Activated CD4-positive, alpha-beta T cell treated with anti-CD3 and anti-CD28 coated beads, Interleukin-2, amount 50 U/mL, for 48 hours (primary cell): ENCODE results near the gene CES2.
"Not testable (repeated sequence)": the region's sequence is repeated elsewhere in the genome, so short reads cannot be mapped to it uniquely, and the experiment has no call there.

ENCODE experiments used
- DNase-seq, 2 experiments: peaks; one replicate each; pipeline ENCODE4 v3.0.0-alpha.2; 2020

The CES2 gene

GRCh38 chr16:66958857-66959703, 23.8 kb downstream of the CES2 start:
- no peak for DNase-seq

GRCh38 chr16:66959704-66960161, 24.4 kb downstream of the CES2 start:
- DNase-seq: no peak

- DNase-seq: no peak
Measured at GRCh38 chr16:66960270-66960669, 25.0 kb downstream of the CES2 start.

- DNase-seq: peak; percentile 75 to 81
Measured at GRCh38 chr16:66961065-66961744, 25.9 kb downstream of the CES2 start, which contains the start of gene CES3. TSS of gene CES3 (plus strand) at chr16:66961266. CDS start at chr16:66961308, 42 bp downstream.

GRCh38 chr16:66961914-66962313, 26.6 kb downstream of the CES2 start:
- no peak for DNase-seq

- DNase-seq: no peak
Measured at GRCh38 chr16:66964049-66964448, 28.7 kb downstream of the CES2 start.

GRCh38 chr16:66968847-66969246, 33.5 kb downstream of the CES2 start:
- DNase-seq: no peak

- no peak for DNase-seq
Measured at GRCh38 chr16:66970775-66971720, 35.7 kb downstream of the CES2 start.

GRCh38 chr16:66972983-66973382, 37.7 kb downstream of the CES2 start:
- no peak for DNase-seq

GRCh38 chr16:66973716-66974115, 38.4 kb downstream of the CES2 start:
- no peak for DNase-seq

GRCh38 chr16:66974156-66974931, 39.0 kb downstream of the CES2 start:
- not testable (repeated sequence) for DNase-seq

GRCh38 chr16:66974932-66975246, 39.6 kb downstream of the CES2 start:
- peak; percentile 67 to 74 for DNase-seq

GRCh38 chr16:66975302-66975893, 40.1 kb downstream of the CES2 start:
- DNase-seq: no peak

- no peak for DNase-seq
Measured at GRCh38 chr16:66976746-66977145, 41.4 kb downstream of the CES2 start.

GRCh38 chr16:66977341-66978113, 42.2 kb downstream of the CES2 start:
- DNase-seq: peak; percentile 97

- no peak for DNase-seq
Measured at GRCh38 chr16:66979011-66979717, 43.8 kb downstream of the CES2 start.

- DNase-seq: no peak
Measured at GRCh38 chr16:66983033-66983432, 47.7 kb downstream of the CES2 start.

- peak; percentile 76 to 86 for DNase-seq
Measured at GRCh38 chr16:66984892-66985311, 49.6 kb downstream of the CES2 start.

GRCh38 chr16:66986559-66986958, 51.2 kb downstream of the CES2 start:
- DNase-seq: no peak

GRCh38 chr16:66988197-66988788, 53.0 kb downstream of the CES2 start, which contains the start of gene CES4A:
TSS of gene CES4A (plus strand) at chr16:66988589. CDS start at chr16:66988773, 184 bp downstream.
- no peak for DNase-seq
